Testis (tissue), 2 donors: ENCODE measurements around the gene CDK4.

ENCODE experiments used
- CTCF ChIP-seq, 3 experiments: fragments of 450-650 bp in 2 of 3; fragments of 200-600 bp in 1 of 3; sonication (generic) in 1 of 3; IDR thresholded peaks; one replicate each; pipeline ENCODE4 v1.5.1; 2016 to 2019; ENCODE audit warnings: antibody characterized with exemption in 3 of 3, mild to moderate bottlenecking in 2 of 3, moderate library complexity in 1 of 3
- POLR2A ChIP-seq: fragments of 450-650 bp; IDR thresholded peaks from one replicate; pipeline ENCODE4 v1.6.1; 2017; ENCODE audit warnings: antibody characterized with exemption, mild to moderate bottlenecking, moderate library complexity

- TF ChIP-seq CTCF (IDR thresholded peaks at IDR 0.05) (no peak), POLR2A (no peak)
These were observed 16.8 kb downstream of the CDK4 start for GRCh38 chr12:57735198-57735855.
